Pancreas (tissue), 10 donors: ENCODE results near the gene CCL18. TPM values are rescaled to one million over a fixed set of nuclear protein-coding genes. Genes with fewer than 3 reads are reported as not detected.
"Not testable (repeated sequence)": the region's sequence is repeated elsewhere in the genome, so short reads cannot be mapped to it uniquely, and the experiment has no call there.

Experiments used
- ATAC-seq, 4 donors: fragments of 200-7000 bp; cut with Tn5 transposase; one replicate each; pipeline versions ENCODE4 v1.8.0 to v1.9.1; 2020; ENCODE audit warnings: mild to moderate bottlenecking in 4 of 4, moderate library complexity in 4 of 4
- DNase-seq, 6 donors: peaks; one replicate each; pipeline ENCODE4 v3.0.0-alpha.2; 2020
- FAIRE-seq: peaks from 2 replicates; lab custom pipeline; 2012; peaks lifted over from hg19 to GRCh38; lab: Jason Lieb, UNC
- H3K27ac ChIP-seq, 4 donors: fragments of 200-600 bp; sonication (generic); 1 replicate in 3 of 4; 2 replicates in 1 of 4; pipeline versions ENCODE4 v1.5.0 to v1.8.0; 2020
- H3K27me3 ChIP-seq, 4 donors: fragments of 200-600 bp; one replicate each; pipeline ENCODE4 v1.8.0; 2021
- H3K36me3 ChIP-seq, 3 donors: fragments of 200-600 bp; sonication (generic) in 1 of 3; one replicate each; pipeline versions ENCODE4 v1.5.0 to v1.8.0; 2020 to 2021
- H3K4me1 ChIP-seq, 3 donors: fragments of 200-600 bp; one replicate each; pipeline ENCODE4 v1.8.0; 2021
- H3K4me3 ChIP-seq, 4 donors: fragments of 200-600 bp; sonication (generic) in 2 of 4; one replicate each; pipeline versions ENCODE4 v1.5.0 to v1.8.0; 2020 to 2021
- H3K9me3 ChIP-seq, 4 donors: fragments of 200-600 bp; one replicate each; pipeline ENCODE4 v1.8.0; 2021
- CTCF ChIP-seq, 4 donors: fragments of 200-600 bp; sonication (generic) in 3 of 4; IDR thresholded peaks; one replicate each; pipeline versions ENCODE4 v1.5.0 to v1.8.0; 2021; ENCODE audit warnings: antibody characterized with exemption in 4 of 4
- WGBS, 2 donors: extraction: QIAGEN DNeasy Blood & Tissue Kit; methylation state at CpG; one replicate each; pipeline ENCODE4 v1.1.7; 2013; 5-methylcytosine and 5-hydroxymethylcytosine counted together
- intact Hi-C, 3 donors: fragments of 100-400 bp; cut with DNase I; formaldehyde crosslinking; loops; one replicate each; pipeline versions ENCODE4 v1.11.1 to v1.14.2; 2022
- polyA plus RNA-seq, 2 donors: library from polyadenylated mRNA; stranded (reverse); fragments of 200-250 nt; gene quantifications; one replicate each; pipeline ENCODE4 v1.2.3, GENCODE V29; 2013
- total RNA-seq, 6 donors: library from RNA; stranded (reverse); fragmentation: NEBNext Ultra II Directional in 4 of 6; extraction: Animal tissue kit (Norgen Biotek cat#: 25700) in 4 of 6; gene quantifications; one replicate each; pipeline versions ENCODE4 v1.2.1 to v1.2.4, GENCODE V29; 2021 to 2023
- donor health status: healthy with polysubstance abuse.
- donor health status: DM: no; HTN: no; CAD: no; lungs with moderate emphysema.
- donor health status: DM: no; HTN: no; CAD: no.
- donor health status: control.
- donor health status: control.
- donor health status: Bipolar disorder and iron deficiency.
- donor health status: DM: yes; HTN: yes; CAD: no.
- donor health status: DM: no; HTN: no; CAD: no.
- donor health status: DM: no; HTN: no; CAD: no.
- donor health status: DM: yes; HTN: yes; CAD: no.

CCL18 gene
- total and polyA plus RNA-seq, 8 donors, result 0.13 to 1.5 (median 1.1) TPM; not detected in 4

- intact Hi-C loops, result loop anchor here in 2 of 3 donors (5.0 to 10.0 kb wide), 2 partner anchors 94 to 97 kb away; no protein-coding TSS in a partner anchor
- Histone ChIP-seq H3K27me3 (no peaks in the 10 kb centered on the region), H3K4me1 (no peaks in the 10 kb centered on the region), H3K4me3 (no peak overlapping the region), H3K9me3 (no peaks in the 10 kb centered on the region), H3K27ac (no peak overlapping the region), H3K36me3 (no peaks in the 10 kb centered on the region)
- TF ChIP-seq CTCF (IDR thresholded peaks at IDR 0.05), result no peak
- FAIRE-seq, result no peak
- no peak for ATAC-seq
- no peak for DNase-seq
These were observed 5.1 kb downstream of the CCL18 start for GRCh38 chr17:36069136-36069535.

GRCh38 chr17:36070427-36070826 is 6.4 kb downstream of the CCL18 start:
- no peaks in the 10 kb centered on the region for H3K9me3 ChIP-seq
- intact Hi-C loops, result no loop called here
- ATAC-seq, result no peak
- no peaks in the 10 kb centered on the region for H3K27me3 ChIP-seq
- no peak for TF ChIP-seq CTCF (IDR thresholded peaks at IDR 0.05)
- no peak overlapping the region for H3K4me3 ChIP-seq
- no peaks in the 10 kb centered on the region for H3K4me1 ChIP-seq
- H3K36me3 ChIP-seq, result no peaks in the 10 kb centered on the region
- no peak for FAIRE-seq
- no peak for DNase-seq
- 54 to 59% methylated on average over 3 of the region's 3 CpGs for WGBS, 2 donors
- no peak overlapping the region for H3K27ac ChIP-seq

- Histone ChIP-seq H3K9me3 (no peaks in the 10 kb centered on the region), H3K27me3 (no peaks in the 10 kb centered on the region), H3K27ac (no peak overlapping the region), H3K4me3 (no peak overlapping the region), H3K4me1 (no peaks in the 10 kb centered on the region), H3K36me3 (no peaks in the 10 kb centered on the region)
- ATAC-seq (no peak), FAIRE-seq (no peak), DNase-seq (no peak)
- no peak for TF ChIP-seq CTCF (IDR thresholded peaks at IDR 0.05)
- 60% methylated on average over 2 of the region's 2 CpGs for WGBS, 2 donors
- intact Hi-C loops, result no loop called here
These were observed 7.7 kb downstream of the CCL18 start for GRCh38 chr17:36071751-36072150.

GRCh38 chr17:36072431-36073121 is 8.5 kb downstream of the CCL18 start:
- intact Hi-C loops, result no loop called here
- ATAC-seq, result peak; percentile 50 to 90 (median 78)
- Histone ChIP-seq H3K4me1 (no peaks in the 10 kb centered on the region), H3K9me3 (no peaks in the 10 kb centered on the region), H3K27me3 (no peaks in the 10 kb centered on the region), H3K36me3 (no peaks in the 10 kb centered on the region), H3K4me3 (no peak overlapping the region), H3K27ac (no peak overlapping the region)
- peak in 5 of 6 donors; percentile 32 to 69 (median 56) for DNase-seq
- 21 to 27% methylated on average over 12 of the region's 12 CpGs for WGBS, 2 donors
- peak; percentile 62 to 73 (median 69) for TF ChIP-seq CTCF (IDR thresholded peaks at IDR 0.05)
- no peak for FAIRE-seq

GRCh38 chr17:36074365-36074764 is 10.3 kb downstream of the CCL18 start:
- no peak overlapping the region for H3K4me3 ChIP-seq
- no peaks in the 10 kb centered on the region for H3K27me3 ChIP-seq
- TF ChIP-seq CTCF (IDR thresholded peaks at IDR 0.05), result no peak
- intact Hi-C loops, result no loop called here
- H3K4me1 ChIP-seq, result no peaks in the 10 kb centered on the region
- no peak for FAIRE-seq
- no peak overlapping the region for H3K27ac ChIP-seq
- 68 to 70% methylated on average over 1 of the region's 1 CpG for WGBS, 2 donors
- no peak for DNase-seq
- no peak for ATAC-seq
- H3K36me3 ChIP-seq, result no peaks in the 10 kb centered on the region
- H3K9me3 ChIP-seq, result no peaks in the 10 kb centered on the region

- 70 to 76% methylated on average over 5 of the region's 5 CpGs for WGBS, 2 donors
- ATAC-seq, H3K27ac ChIP-seq, H3K4me3 ChIP-seq, H3K4me1 ChIP-seq, intact Hi-C loops, FAIRE-seq, DNase-seq, H3K36me3 ChIP-seq, H3K27me3 ChIP-seq, H3K9me3 ChIP-seq: not testable (repeated sequence)
These were observed 17.8 kb downstream of the CCL18 start for GRCh38 chr17:36081681-36082471.

GRCh38 chr17:36082482-36083120 is 18.5 kb downstream of the CCL18 start:
- H3K9me3 ChIP-seq, intact Hi-C loops, H3K4me3 ChIP-seq, H3K27me3 ChIP-seq, H3K4me1 ChIP-seq, FAIRE-seq, DNase-seq, H3K27ac ChIP-seq, H3K36me3 ChIP-seq: not testable (repeated sequence)
- peak in 3 of 4 donors; percentile 44 to 76 (median 71) for ATAC-seq
- 47 to 58% methylated on average over 8 of the region's 8 CpGs for WGBS, 2 donors
